ENCODE results near the gene LRRC15. TPM values are rescaled to one million over a fixed set of nuclear protein-coding genes. Genes with fewer than 3 reads are reported as not detected.

Gene LRRC15
- total RNA-seq, 1 experiment from 2014 or later = 0.36 TPM

DNA sequence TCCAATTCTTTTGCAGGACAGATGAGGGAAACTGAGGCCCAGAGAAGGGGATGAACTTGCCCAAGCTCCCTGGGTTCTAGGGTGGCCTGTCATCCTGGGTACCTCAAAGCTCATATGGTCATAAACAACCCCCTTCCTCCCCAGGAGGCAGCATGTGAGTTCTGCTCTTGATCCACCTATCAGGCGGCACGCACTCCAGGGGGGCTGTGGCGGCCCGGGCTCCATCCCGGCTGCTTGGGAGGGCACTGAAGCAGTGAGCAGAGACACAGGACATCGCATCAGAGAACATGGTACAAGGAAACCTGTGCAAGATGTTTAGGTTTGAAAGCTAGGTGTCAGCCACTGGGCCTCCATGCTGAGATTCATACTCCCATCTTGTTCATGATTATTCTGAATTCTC is 52.6 kb downstream of the LRRC15 start:
- Histone ChIP-seq H3K9me3 (ENCODE audit: low read length) (no peaks in the 10 kb centered on the region), H3K27ac (ENCODE audit: low read length) (no peak overlapping the region), H3K4me2 (ENCODE audit: low read length) (no peak overlapping the region), H3K4me1 (ENCODE audit: insufficient read depth, low read length) (peaks cover 48% of the 10 kb centered on the region), H3K4me3 (ENCODE audit: low read length) (no peak overlapping the region), H2AFZ (ENCODE audit: low read length) (no peak overlapping the region), H3K9ac (ENCODE audit: low read length) (no peak overlapping the region), H3K79me2 (ENCODE audit: low read length) (peaks cover 46% of the 10 kb centered on the region), H3K36me3 (ENCODE audit: low read depth, low read length) (peaks cover 26% of the 10 kb centered on the region), H3F3A (ENCODE audit: low read length, unreplicated experiment) (no peaks in the 10 kb centered on the region), H4K20me1 (ENCODE audit: low read length) (peaks cover 9% of the 10 kb centered on the region), H3K9me2 (replicated peaks; ENCODE audit: low read length) (no peaks in the 10 kb centered on the region), H3K27me3 (ENCODE audit: low read length) (no peaks in the 10 kb centered on the region)
- ChIA-PET CTCF (interaction anchor here (2.2 kb wide), 1 partner anchor 182 kb away, joined by 12 read pairs; the partner anchor contains the start of gene HES1), POLR2A (ENCODE audit: unreplicated experiment) (no interaction called here)
- BruUV-seq (replicated peaks) = no TSS peak
- ATAC-seq (no peak), DNase-seq (no peak)
- TF ChIP-seq, protein P1, sequence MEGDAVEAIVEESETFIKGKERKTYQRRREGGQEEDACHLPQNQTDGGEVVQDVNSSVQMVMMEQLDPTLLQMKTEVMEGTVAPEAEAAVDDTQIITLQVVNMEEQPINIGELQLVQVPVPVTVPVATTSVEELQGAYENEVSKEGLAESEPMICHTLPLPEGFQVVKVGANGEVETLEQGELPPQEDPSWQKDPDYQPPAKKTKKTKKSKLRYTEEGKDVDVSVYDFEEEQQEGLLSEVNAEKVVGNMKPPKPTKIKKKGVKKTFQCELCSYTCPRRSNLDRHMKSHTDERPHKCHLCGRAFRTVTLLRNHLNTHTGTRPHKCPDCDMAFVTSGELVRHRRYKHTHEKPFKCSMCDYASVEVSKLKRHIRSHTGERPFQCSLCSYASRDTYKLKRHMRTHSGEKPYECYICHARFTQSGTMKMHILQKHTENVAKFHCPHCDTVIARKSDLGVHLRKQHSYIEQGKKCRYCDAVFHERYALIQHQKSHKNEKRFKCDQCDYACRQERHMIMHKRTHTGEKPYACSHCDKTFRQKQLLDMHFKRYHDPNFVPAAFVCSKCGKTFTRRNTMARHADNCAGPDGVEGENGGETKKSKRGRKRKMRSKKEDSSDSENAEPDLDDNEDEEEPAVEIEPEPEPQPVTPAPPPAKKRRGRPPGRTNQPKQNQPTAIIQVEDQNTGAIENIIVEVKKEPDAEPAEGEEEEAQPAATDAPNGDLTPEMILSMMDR (conservative IDR thresholded peaks at IDR 0.05; ENCODE audit: low read depth, low read length) = no peak
- TF ChIP-seq EZH2phosphoT487 (IDR thresholded peaks at IDR 0.05; ENCODE audit: borderline replicate concordance, low read length) (no peak), EZH2 (IDR thresholded peaks at IDR 0.05; ENCODE audit: low read length, unreplicated experiment) (no peak)
- intact Hi-C loops (cut with micrococcal nuclease) = loop anchor here (5.0 to 10.0 kb wide), 2 partner anchors 242 to 655 kb away; no protein-coding TSS in a partner anchor

DNA sequence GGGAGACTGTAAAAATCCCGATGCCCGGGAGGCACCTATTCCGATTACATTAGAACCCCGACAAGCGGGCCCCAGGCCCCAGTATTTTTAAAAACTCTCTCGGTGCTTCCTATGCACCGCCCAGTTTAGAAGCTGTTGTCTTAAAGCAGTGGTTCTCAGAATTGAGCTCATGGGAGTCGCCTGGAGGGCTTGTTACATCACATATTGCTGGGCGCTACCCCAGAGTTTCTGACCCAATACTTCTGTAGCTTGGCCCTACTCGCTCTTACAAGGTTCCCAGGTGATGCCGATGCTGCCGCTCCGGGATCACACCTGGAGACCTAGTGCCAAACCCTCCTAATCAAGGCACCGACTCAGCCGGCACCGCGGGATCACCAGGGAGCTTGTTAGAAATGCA is 53.6 kb downstream of the LRRC15 start:
- Histone ChIP-seq H3K27ac (ENCODE audit: low read length) (no peak overlapping the region), H3K4me1 (ENCODE audit: insufficient read depth, low read length) (peaks cover 38% of the 10 kb centered on the region), H3K36me3 (ENCODE audit: low read depth, low read length) (peaks cover 24% of the 10 kb centered on the region), H3K9me3 (ENCODE audit: low read length) (no peaks in the 10 kb centered on the region), H3K27me3 (ENCODE audit: low read length) (no peaks in the 10 kb centered on the region), H3K79me2 (ENCODE audit: low read length) (peaks cover 36% of the 10 kb centered on the region), H4K20me1 (ENCODE audit: low read length) (peaks cover 3% of the 10 kb centered on the region), H3K9me2 (replicated peaks; ENCODE audit: low read length) (no peaks in the 10 kb centered on the region), H2AFZ (ENCODE audit: low read length) (no peak overlapping the region), H3K9ac (ENCODE audit: low read length) (peak overlapping the region; percentile 18; the same call in 1 of the 2 replicates), H3K4me3 (ENCODE audit: low read length) (peak overlapping the region; percentile 64), H3F3A (ENCODE audit: low read length, unreplicated experiment) (no peaks in the 10 kb centered on the region), H3K4me2 (ENCODE audit: low read length) (peak overlapping the region; percentile 80)
- ATAC-seq (peak; percentile 34), DNase-seq (no peak)
- no peak for TF ChIP-seq EZH2phosphoT487 (IDR thresholded peaks at IDR 0.05; ENCODE audit: borderline replicate concordance, low read length)
- TF ChIP-seq, protein P1 (conservative IDR thresholded peaks at IDR 0.05; ENCODE audit: low read depth, low read length) = no peak; the same call in 1 of the 2 replicates
- no TSS peak for BruUV-seq (replicated peaks)
- ChIA-PET POLR2A (ENCODE audit: unreplicated experiment) (interaction anchor here (0.6 to 1.6 kb wide), 7 partner anchors 175 to 534 kb away, joined by 3 to 17 read pairs (median 7); no protein-coding TSS in a partner anchor), CTCF (interaction anchor here (0.7 to 2.2 kb wide), 11 partner anchors 50 to 650 kb away, joined by 3 to 50 read pairs (median 12); partner anchors contain the start of gene HES1)
- intact Hi-C loops (cut with micrococcal nuclease) = loop anchor here (1.0 to 10.0 kb wide), 4 partner anchors 177 to 654 kb away; no protein-coding TSS in a partner anchor

Data from PC-3 (cell line).